Lower leg skin (tissue), 3 donors: ENCODE measurements around the gene SLCO2B1.

ENCODE experiments used
- POLR2A ChIP-seq, 2 donors: fragments of 450-650 bp; IDR thresholded peaks; one replicate each; pipeline ENCODE4 v1.6.1; 2016 to 2017; ENCODE audit warnings: antibody characterized with exemption in 2 of 2, mild to moderate bottlenecking in 1 of 2, moderate library complexity in 1 of 2
- TF ChIP-seq, protein P1 (sequence below), 3 donors: fragments of 450-650 bp; IDR thresholded peaks; one replicate each; pipeline ENCODE4 v1.5.1; 2016; ENCODE audit warnings: antibody characterized with exemption in 3 of 3, mild to moderate bottlenecking in 3 of 3, moderate library complexity in 2 of 3

GRCh38 chr11:75240311-75241035 is 89.6 kb downstream of the SLCO2B1 start, which contains the start of gene TPBGL:
- TF ChIP-seq, protein P1, sequence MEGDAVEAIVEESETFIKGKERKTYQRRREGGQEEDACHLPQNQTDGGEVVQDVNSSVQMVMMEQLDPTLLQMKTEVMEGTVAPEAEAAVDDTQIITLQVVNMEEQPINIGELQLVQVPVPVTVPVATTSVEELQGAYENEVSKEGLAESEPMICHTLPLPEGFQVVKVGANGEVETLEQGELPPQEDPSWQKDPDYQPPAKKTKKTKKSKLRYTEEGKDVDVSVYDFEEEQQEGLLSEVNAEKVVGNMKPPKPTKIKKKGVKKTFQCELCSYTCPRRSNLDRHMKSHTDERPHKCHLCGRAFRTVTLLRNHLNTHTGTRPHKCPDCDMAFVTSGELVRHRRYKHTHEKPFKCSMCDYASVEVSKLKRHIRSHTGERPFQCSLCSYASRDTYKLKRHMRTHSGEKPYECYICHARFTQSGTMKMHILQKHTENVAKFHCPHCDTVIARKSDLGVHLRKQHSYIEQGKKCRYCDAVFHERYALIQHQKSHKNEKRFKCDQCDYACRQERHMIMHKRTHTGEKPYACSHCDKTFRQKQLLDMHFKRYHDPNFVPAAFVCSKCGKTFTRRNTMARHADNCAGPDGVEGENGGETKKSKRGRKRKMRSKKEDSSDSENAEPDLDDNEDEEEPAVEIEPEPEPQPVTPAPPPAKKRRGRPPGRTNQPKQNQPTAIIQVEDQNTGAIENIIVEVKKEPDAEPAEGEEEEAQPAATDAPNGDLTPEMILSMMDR (IDR thresholded peaks at IDR 0.05), result no peak
- TF ChIP-seq POLR2A (IDR thresholded peaks at IDR 0.05), result no peak
